Loucy (cell line): ENCODE data around the gene LMX1B.

Experiments
- EZH2phosphoT487 ChIP-seq: fragments of 200-600 bp; IDR thresholded peaks from 2 replicates; pipeline ENCODE4 v1.6.1; 2018; ENCODE audit warnings: antibody characterized with exemption, mild to moderate bottlenecking, moderate library complexity, borderline replicate concordance
- TF ChIP-seq, protein P1 (sequence below): fragments of 200-600 bp; sonication (generic); conservative IDR thresholded peaks from 2 replicates; pipeline ENCODE4 v1.5.1; 2014; ENCODE audit warnings: mild to moderate bottlenecking, antibody characterized with exemption, low read length

DNA sequence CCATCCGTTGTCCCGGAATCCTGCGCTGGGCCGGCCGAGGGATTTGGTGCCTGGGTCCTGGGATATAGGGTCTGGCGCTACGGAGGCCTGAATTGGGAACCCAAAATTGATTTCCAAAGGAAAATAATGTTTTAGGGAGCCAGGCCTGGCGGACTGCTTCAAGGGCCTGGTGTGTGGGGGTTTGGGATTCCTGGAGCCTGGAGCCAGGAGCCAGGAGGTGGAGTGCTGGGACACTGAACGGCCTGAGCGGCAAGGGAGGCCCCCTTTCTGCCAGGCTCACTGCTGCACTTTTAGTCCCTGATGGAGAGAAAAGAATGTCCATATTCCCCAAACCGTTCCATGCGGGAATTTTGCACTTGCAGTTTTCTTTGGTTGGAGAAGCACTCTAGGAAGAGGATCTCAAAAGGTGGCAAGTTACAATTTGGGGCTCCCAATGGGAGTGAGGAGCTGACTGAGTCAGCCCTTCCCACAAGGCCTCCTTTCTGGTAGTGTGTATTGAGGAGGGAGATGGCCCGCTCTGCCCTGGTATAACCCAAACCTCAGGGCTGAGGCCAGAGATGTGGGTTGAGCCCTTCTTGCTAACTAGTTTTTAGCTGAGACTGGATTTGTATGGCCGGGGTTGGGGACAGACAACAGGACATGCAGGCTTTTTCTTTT, 2.2 kb downstream of the LMX1B start:
- TF ChIP-seq, protein P1, sequence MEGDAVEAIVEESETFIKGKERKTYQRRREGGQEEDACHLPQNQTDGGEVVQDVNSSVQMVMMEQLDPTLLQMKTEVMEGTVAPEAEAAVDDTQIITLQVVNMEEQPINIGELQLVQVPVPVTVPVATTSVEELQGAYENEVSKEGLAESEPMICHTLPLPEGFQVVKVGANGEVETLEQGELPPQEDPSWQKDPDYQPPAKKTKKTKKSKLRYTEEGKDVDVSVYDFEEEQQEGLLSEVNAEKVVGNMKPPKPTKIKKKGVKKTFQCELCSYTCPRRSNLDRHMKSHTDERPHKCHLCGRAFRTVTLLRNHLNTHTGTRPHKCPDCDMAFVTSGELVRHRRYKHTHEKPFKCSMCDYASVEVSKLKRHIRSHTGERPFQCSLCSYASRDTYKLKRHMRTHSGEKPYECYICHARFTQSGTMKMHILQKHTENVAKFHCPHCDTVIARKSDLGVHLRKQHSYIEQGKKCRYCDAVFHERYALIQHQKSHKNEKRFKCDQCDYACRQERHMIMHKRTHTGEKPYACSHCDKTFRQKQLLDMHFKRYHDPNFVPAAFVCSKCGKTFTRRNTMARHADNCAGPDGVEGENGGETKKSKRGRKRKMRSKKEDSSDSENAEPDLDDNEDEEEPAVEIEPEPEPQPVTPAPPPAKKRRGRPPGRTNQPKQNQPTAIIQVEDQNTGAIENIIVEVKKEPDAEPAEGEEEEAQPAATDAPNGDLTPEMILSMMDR, result no peak
- no peak for TF ChIP-seq EZH2phosphoT487
